GOT3 (cell line): ENCODE measurements around the gene TMEM185B.
"Not testable (repeated sequence)": the region's sequence is repeated elsewhere in the genome, so short reads cannot be mapped to it uniquely, and the experiment has no call there.

ENCODE experiments used
- DNase-seq: peaks from one replicate; lab custom pipeline; 2025; ENCODE audit warnings: mixed read lengths; lab: John Stamatoyannopoulos, UW

Gene TMEM185B

GRCh38 chr2:120223034-120223912 lies at the start of gene TMEM185B:
TSS of gene TMEM185B (minus strand) at chr2:120223400. CDS start at chr2:120222976, 424 bp downstream.
- peak; percentile 81 for DNase-seq

- DNase-seq, result no peak
These were observed 48.6 kb upstream of the TMEM185B start for GRCh38 chr2:120271711-120272379.

DNA sequence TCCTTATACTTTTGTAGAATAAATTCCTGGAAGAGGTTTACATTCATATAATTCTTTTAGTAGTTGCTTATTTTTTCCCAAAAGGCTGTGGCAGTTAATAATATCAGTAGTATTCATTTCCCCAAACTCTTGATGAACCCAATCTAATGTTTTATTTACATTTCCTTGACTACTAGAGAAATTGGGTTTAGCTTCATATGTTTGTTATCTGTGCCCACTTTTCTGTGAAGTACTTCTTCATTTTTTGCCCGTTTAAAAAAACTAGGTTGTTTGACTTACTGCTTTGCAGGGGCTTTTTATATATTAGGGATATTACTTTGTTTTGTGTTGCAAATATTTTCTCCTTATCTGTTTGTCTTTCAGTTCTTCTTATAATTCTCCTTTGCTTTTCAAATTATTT lies 46.6 kb upstream of the TMEM185B start:
- DNase-seq, result no peak

- DNase-seq, result no peak
These were observed 46.0 kb upstream of the TMEM185B start for GRCh38 chr2:120269076-120269744.

GRCh38 chr2:120267348-120267747 lies 44.1 kb upstream of the TMEM185B start:
- no peak for DNase-seq

DNA sequence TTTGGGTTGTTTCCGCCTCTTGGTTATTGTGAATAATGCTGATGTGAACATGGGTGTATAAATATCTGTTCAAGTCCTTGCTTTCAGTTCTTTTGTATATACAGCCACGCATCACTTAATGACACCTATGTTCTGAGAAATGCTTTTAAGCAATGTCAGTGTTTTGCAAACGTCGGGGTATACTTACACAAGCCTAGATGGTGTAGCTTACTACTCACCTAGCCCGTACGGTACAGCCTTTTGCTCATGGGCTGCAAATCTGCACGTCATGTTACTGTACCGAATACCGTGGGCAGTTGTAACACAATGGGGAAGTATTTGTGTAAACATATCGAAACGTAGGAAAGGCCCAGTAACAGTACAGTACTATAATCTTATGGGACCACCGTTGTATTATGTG lies 41.8 kb upstream of the TMEM185B start:
- DNase-seq, result no peak

- DNase-seq, result no peak
These were observed 39.7 kb upstream of the TMEM185B start for GRCh38 chr2:120262761-120263428.

DNA sequence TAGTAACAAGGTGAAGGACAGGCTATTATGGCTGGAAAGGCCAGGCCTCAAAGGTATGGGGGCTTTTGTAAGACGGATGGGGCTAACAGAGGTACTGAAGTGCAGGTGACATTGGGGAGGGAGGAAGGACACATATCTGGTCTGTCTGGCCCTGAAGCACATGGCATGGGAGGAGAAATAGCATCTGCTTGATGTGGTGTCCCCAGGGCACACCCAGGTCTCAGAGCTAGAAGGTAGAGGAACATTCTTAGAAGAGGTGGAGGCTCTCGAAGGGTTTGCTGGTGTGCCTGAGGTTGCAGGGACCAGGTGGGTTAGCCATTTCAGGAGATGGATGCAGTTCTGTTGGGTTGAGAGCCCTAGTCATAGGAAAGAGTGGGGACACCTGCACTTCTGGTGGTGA lies 39.0 kb upstream of the TMEM185B start:
- DNase-seq, result no peak

DNA sequence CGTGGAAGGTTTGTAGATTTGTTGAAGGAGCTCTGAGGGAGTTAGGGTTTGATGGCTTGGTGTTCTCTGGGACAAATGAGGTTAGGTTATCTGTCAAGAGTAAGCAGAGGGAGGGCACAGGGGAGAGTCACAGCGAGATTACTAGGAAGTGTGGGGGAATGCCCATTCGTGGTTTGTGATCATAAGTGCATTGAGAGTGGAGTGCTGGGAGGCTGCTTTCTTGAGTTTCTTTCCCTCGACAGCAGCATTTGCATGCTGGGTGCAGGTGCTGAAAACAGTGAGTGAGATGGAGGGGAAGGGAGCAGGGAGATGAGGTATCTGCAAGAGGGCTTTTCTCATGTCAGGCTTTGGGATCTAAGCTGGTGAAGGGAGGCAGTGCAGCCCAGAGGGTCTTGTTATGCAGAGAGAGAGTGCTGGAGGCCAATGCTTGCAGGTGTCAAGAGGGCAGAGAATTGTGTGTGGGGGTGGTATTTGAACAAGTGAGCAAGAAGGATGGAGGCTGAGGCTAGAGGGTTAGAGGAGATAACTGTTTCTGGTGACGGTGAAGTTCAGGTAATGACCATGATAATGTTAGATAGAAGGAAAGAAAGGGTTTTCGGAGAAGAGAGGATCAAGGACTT lies 38.3 kb upstream of the TMEM185B start:
- DNase-seq, result no peak

DNA sequence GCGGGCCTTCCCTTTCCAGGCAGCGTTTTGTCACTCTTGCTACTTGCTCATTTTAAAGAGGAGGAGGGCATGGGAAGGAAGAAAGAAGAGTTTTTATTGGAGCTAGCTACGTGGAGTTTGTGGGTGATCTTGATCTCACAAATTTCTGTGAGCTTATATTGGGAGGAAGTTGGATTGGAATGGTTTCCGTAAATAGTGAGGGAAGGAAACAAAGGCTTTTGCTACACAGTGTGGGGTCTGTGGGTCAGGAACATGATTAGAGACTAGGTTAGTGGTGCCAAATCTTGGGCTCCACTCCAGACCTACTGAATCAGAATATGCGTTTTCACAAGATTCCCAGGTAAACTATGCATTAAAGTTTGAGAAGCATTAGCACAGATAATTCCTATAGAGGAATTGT lies 37.5 kb upstream of the TMEM185B start:
- no peak for DNase-seq

GRCh38 chr2:120259939-120260338 lies 36.7 kb upstream of the TMEM185B start:
- not testable (repeated sequence) for DNase-seq

DNA sequence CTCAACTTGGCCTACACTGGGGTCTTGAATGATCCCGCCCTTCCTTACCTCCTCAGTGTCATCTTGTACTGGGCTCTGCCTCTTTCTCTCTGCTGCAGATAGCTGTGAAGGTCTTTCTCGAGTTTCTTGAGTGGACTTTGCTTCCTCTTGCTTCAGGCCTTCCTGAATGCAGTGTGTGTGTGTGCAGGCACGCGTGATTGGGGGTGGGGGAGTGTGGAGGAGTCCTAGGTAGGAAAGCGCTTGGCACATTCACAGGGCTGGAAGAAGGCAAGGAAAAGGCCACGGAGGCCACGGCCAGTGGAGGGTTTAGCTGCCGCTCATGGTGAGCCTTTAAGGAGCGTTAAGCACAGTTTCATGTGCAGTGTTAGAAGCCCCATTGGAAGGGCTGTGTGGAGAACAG lies 35.0 kb upstream of the TMEM185B start:
- DNase-seq, result no peak

DNA sequence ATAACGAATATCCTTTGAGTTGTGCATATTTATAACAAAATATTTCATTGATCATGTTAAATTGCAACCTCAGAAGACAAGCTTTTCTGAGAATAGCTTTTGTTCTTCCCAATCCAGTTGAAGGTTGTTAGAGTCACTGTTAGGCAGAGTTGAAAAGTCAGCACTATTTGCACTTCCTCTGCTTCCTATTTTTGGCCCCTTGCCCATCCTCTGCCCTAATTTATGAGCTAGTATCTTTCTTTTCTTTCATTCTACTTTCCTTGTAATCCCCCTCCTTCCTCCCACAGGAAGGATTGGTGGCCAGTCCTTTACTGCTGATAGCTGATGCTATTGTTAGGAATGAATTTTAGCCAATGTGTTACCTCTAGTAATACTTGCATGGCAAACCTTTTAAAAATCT lies 34.3 kb upstream of the TMEM185B start:
- DNase-seq, result no peak

- DNase-seq, result no peak
These were observed 33.4 kb upstream of the TMEM185B start for GRCh38 chr2:120256651-120257000.

GRCh38 chr2:120255986-120256650 lies 32.9 kb upstream of the TMEM185B start:
- no peak for DNase-seq

DNA sequence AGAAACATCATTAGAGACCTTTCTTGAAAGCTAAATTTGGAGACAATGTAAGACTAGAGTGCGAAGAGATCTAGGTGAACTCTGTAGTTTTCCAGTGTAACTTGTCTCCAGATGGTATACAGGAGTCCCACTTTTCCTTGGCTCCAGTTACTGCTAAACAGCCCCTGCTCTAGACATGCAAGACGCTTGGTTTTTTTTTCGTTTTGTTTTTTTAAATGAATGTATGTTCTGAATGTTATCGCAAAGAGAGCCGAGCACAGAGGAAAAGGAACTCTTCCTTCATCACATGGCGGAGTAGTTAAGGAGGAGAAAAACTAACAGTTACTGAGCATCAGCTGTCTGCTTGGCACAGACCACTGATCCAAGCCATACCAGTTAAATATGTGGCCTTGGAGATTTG lies 31.9 kb upstream of the TMEM185B start:
- no peak for DNase-seq

DNA sequence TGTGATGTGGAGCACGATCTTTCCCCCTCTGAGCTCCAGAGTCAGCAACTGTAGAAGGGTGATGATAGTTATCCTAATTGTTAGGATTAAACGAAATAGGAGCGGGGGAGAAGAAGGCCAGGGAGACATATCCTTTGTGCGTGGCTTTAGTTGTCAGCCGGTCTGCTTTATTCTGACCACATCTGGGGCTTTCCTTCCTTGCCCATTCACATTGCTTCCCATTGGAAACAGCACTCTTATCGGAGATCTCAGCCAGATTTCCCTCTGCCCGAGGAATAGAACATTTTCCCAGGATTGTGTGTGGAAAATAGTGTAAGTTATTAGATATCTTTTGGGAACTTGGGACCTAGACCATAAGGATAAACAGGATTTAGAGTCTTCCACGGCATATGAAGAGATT lies 31.0 kb upstream of the TMEM185B start:
- DNase-seq, result no peak

- DNase-seq, result peak; percentile 73
These were observed 30.1 kb upstream of the TMEM185B start for GRCh38 chr2:120253021-120253882.

DNA sequence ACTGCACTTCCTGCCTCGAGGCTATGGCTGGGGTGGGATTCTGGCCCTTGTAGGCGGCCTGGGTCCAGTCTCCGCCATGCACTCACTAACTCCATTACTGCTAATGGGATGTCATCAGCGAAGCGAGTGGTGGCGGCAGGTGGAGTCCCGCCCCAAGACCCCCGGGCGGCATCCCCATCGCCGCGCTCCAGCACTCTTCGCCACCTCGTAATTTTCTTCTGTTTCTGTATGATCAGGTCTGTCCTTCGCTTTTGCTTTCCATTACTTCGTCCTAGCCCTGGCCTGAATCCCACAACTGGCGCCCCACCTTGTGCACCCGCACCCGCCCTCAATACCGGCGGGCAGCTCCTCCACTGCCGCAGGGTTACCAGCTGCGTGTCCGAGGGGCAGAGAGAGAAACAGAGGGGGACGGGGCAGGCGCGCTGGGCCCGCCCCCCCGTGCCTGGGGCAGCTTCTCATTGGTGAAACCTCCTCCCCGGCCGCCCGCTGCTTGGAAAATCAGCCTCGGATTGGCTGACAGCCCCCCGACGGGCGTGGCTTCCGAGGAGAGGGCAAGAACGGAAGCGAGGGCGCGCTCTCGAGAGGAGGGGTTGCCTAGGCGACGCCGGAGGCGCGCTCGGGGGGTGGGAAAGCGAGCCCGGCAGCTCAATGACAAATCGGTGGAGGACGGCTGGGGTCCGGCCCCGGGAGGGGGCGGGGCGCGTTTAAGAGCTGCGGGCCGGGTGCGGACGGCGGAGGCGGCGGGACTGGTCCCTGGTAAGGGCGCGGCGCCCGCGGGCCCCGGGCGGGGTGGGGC lies 29.2 kb upstream of the TMEM185B start, which contains the start of gene RALB:
TSS of gene RALB (plus strand) at position 628 of the 796 bp plus-strand sequence. CDS start 25,813 bp downstream, outside the sequence.
- peak; percentile 95 for DNase-seq
